ENCODE results near the gene CGB8.
A peak's percentile ranks its signal among the peaks of the same experiment; 100 is the strongest.

DNA sequence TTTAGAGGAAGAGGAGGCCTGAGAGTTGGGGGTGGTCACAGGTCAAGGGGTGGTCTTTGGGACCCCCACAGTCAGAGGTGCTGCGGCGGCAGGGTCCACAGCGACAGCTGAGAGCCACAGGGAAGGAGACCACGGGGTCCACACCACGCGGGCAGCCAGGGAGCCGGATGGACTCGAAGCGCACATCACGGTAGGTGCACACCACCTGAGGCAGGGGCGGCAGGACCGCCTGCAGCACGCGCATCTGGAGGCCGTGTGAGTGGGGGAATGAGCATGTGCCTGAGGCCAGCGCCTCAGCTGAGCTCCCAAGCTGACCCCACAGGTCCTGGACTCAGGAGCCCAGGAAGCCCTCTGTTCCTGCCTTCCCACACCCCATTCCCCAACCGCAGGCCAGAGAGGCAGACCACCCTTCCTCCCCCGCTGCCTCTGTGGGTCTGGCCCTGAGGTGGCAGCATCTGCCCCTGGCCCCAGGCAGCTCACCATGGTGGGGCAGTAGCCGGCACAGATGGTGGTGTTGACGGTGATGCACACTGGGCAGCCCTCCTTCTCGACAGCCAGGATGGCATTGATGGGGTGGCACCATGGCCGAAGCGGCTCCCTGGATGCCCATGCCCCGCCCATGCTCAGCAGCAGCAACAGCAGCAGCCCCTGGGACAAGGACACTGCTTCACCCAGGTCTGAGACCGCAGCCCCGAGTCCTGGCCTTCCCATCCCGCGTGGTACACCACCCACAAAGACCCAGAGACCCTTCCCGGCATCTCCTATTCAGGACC, 32.7 kb downstream of the CGB8 start:
- TF ChIP-seq, protein P1, sequence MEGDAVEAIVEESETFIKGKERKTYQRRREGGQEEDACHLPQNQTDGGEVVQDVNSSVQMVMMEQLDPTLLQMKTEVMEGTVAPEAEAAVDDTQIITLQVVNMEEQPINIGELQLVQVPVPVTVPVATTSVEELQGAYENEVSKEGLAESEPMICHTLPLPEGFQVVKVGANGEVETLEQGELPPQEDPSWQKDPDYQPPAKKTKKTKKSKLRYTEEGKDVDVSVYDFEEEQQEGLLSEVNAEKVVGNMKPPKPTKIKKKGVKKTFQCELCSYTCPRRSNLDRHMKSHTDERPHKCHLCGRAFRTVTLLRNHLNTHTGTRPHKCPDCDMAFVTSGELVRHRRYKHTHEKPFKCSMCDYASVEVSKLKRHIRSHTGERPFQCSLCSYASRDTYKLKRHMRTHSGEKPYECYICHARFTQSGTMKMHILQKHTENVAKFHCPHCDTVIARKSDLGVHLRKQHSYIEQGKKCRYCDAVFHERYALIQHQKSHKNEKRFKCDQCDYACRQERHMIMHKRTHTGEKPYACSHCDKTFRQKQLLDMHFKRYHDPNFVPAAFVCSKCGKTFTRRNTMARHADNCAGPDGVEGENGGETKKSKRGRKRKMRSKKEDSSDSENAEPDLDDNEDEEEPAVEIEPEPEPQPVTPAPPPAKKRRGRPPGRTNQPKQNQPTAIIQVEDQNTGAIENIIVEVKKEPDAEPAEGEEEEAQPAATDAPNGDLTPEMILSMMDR (IDR thresholded peaks at IDR 0.05; ENCODE audit: insufficient read depth, low read length) = no peak
- TF ChIP-seq, protein P2, sequence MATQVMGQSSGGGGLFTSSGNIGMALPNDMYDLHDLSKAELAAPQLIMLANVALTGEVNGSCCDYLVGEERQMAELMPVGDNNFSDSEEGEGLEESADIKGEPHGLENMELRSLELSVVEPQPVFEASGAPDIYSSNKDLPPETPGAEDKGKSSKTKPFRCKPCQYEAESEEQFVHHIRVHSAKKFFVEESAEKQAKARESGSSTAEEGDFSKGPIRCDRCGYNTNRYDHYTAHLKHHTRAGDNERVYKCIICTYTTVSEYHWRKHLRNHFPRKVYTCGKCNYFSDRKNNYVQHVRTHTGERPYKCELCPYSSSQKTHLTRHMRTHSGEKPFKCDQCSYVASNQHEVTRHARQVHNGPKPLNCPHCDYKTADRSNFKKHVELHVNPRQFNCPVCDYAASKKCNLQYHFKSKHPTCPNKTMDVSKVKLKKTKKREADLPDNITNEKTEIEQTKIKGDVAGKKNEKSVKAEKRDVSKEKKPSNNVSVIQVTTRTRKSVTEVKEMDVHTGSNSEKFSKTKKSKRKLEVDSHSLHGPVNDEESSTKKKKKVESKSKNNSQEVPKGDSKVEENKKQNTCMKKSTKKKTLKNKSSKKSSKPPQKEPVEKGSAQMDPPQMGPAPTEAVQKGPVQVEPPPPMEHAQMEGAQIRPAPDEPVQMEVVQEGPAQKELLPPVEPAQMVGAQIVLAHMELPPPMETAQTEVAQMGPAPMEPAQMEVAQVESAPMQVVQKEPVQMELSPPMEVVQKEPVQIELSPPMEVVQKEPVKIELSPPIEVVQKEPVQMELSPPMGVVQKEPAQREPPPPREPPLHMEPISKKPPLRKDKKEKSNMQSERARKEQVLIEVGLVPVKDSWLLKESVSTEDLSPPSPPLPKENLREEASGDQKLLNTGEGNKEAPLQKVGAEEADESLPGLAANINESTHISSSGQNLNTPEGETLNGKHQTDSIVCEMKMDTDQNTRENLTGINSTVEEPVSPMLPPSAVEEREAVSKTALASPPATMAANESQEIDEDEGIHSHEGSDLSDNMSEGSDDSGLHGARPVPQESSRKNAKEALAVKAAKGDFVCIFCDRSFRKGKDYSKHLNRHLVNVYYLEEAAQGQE (IDR thresholded peaks at IDR 0.05; ENCODE audit: insufficient replicate concordance, low read depth) = no peak
- TF ChIP-seq POLR2AphosphoS5 (IDR thresholded peaks at IDR 0.05; ENCODE audit: low read depth) (peak; percentile 27; the same call in 1 of the 2 replicates), GABPA (IDR thresholded peaks at IDR 0.05; ENCODE audit: low read depth) (no peak)

All from HL-60 (cell line).